B cell (primary cell): ENCODE results near the gene TLE5.

Experiments
- CTCF ChIP-seq: fragments of 200-600 bp; IDR thresholded peaks from one replicate; pipeline ENCODE4 v1.8.0; 2022; ENCODE audit warnings: antibody characterized with exemption, mild to moderate bottlenecking
- EZH2 ChIP-seq: IDR thresholded peaks from 2 replicates; pipeline ENCODE4 v1.6.1; 2012; ENCODE audit warnings: borderline replicate concordance, low read depth, mild to moderate bottlenecking, moderate library complexity, low read length; ENCODE audit not compliant: insufficient read depth, poor library complexity, severe bottlenecking

GRCh38 chr19:3080286-3080685 lies 18.0 kb upstream of the TLE5 start:
- TF ChIP-seq CTCF (no peak), EZH2 (no peak)
